Measurements from ENCODE around the gene PRKCZ. TPM values are rescaled to one million over a fixed set of nuclear protein-coding genes. Genes with fewer than 3 reads are reported as not detected.

The PRKCZ gene
- total RNA-seq, 1 experiment from 2014 or later, result 36.0 TPM

GRCh38 chr1:2141025-2141424 is 90.8 kb downstream of the PRKCZ start:
- Histone ChIP-seq H3K79me2 (ENCODE audit: low read depth) (no peaks in the 10 kb centered on the region), H3K4me3 (no peak overlapping the region), H3K27ac (no peak overlapping the region), H3K36me3 (ENCODE audit: low read depth) (no peaks in the 10 kb centered on the region), H3K9me2 (ENCODE audit: insufficient read depth) (no peaks in the 10 kb centered on the region), H3K27me3 (ENCODE audit: insufficient read depth, low read depth) (no peaks in the 10 kb centered on the region), H4K20me1 (ENCODE audit: insufficient read depth) (0 out of 2 replicates have a peak, but pooled peaks cover 3% of the 10 kb centered on the region), H2AFZ (no peak overlapping the region), H3K4me2 (no peak overlapping the region), H3K9me3 (ENCODE audit: insufficient read depth, low read depth) (no peaks in the 10 kb centered on the region), H3F3A (ENCODE audit: insufficient read depth, low read depth) (peaks cover 33% of the 10 kb centered on the region), H3K4me1 (replicated peaks; ENCODE audit: insufficient read depth) (peaks cover 10% of the 10 kb centered on the region)
- ChIA-PET POLR2A (ENCODE audit: unreplicated experiment) (interaction anchor here (0.6 kb wide), 1 partner anchor 11 kb away, joined by 6 read pairs; no protein-coding TSS in a partner anchor), CTCF (interaction anchor here (0.7 to 1.3 kb wide), 2 partner anchors 33 to 193 kb away, joined by 7 to 14 read pairs; no protein-coding TSS in a partner anchor)
- DNase-seq, result no peak
- no TSS peak for BruUV-seq (replicated peaks)
- TF ChIP-seq EZH2 (IDR thresholded peaks at IDR 0.05; ENCODE audit: low read depth) (no peak), CTCF (conservative IDR thresholded peaks at IDR 0.05) (no peak)
- intact Hi-C loops (cut with micrococcal nuclease; ENCODE audit: unreplicated experiment), result no loop called here

- no peak overlapping the region for H3K4me2 ChIP-seq
- H3K4me1 ChIP-seq (replicated peaks; ENCODE audit: insufficient read depth), result peaks cover 5% of the 10 kb centered on the region
- ChIA-PET POLR2A (ENCODE audit: unreplicated experiment) (no interaction called here), CTCF (no interaction called here)
- BruUV-seq (replicated peaks), result no TSS peak
- H4K20me1 ChIP-seq (ENCODE audit: insufficient read depth), result 0 out of 2 replicates have a peak, but pooled peaks cover 3% of the 10 kb centered on the region
- intact Hi-C loops (cut with micrococcal nuclease; ENCODE audit: unreplicated experiment), result no loop called here
- no peaks in the 10 kb centered on the region for H3K9me3 ChIP-seq (ENCODE audit: insufficient read depth, low read depth)
- no peak overlapping the region for H2AFZ ChIP-seq
- no peak for DNase-seq
- no peaks in the 10 kb centered on the region for H3K36me3 ChIP-seq (ENCODE audit: low read depth)
- no peaks in the 10 kb centered on the region for H3K9me2 ChIP-seq (ENCODE audit: insufficient read depth)
- no peaks in the 10 kb centered on the region for H3K79me2 ChIP-seq (ENCODE audit: low read depth)
- no peak for TF ChIP-seq CTCF (conservative IDR thresholded peaks at IDR 0.05)
- TF ChIP-seq EZH2 (IDR thresholded peaks at IDR 0.05; ENCODE audit: low read depth), result no peak
- no peak overlapping the region for H3K4me3 ChIP-seq
- peaks cover 12% of the 10 kb centered on the region for H3F3A ChIP-seq (ENCODE audit: insufficient read depth, low read depth)
- no peak overlapping the region for H3K27ac ChIP-seq
- no peaks in the 10 kb centered on the region for H3K27me3 ChIP-seq (ENCODE audit: insufficient read depth, low read depth)
Observed at GRCh38 chr1:2143814-2144500, 93.7 kb downstream of the PRKCZ start.

GRCh38 chr1:2144501-2145090 is 94.4 kb downstream of the PRKCZ start:
- BruUV-seq (replicated peaks), result no TSS peak
- Histone ChIP-seq H3K79me2 (ENCODE audit: low read depth) (no peaks in the 10 kb centered on the region), H3K36me3 (ENCODE audit: low read depth) (no peaks in the 10 kb centered on the region), H3K9me3 (ENCODE audit: insufficient read depth, low read depth) (no peaks in the 10 kb centered on the region), H2AFZ (no peak overlapping the region), H3K27me3 (ENCODE audit: insufficient read depth, low read depth) (no peaks in the 10 kb centered on the region), H3K4me3 (no peak overlapping the region), H3F3A (ENCODE audit: insufficient read depth, low read depth) (peaks cover 10% of the 10 kb centered on the region; the same call in 1 of the 2 replicates), H4K20me1 (ENCODE audit: insufficient read depth) (0 out of 2 replicates have a peak, but pooled peaks cover 3% of the 10 kb centered on the region), H3K4me2 (no peak overlapping the region), H3K9me2 (ENCODE audit: insufficient read depth) (no peaks in the 10 kb centered on the region), H3K4me1 (replicated peaks; ENCODE audit: insufficient read depth) (peaks cover 5% of the 10 kb centered on the region), H3K27ac (no peak overlapping the region)
- no peak for DNase-seq
- intact Hi-C loops (cut with micrococcal nuclease; ENCODE audit: unreplicated experiment), result no loop called here
- ChIA-PET POLR2A (ENCODE audit: unreplicated experiment) (no interaction called here), CTCF (no interaction called here)
- TF ChIP-seq EZH2 (IDR thresholded peaks at IDR 0.05; ENCODE audit: low read depth) (no peak), CTCF (conservative IDR thresholded peaks at IDR 0.05) (no peak)

All from PC-9 (cell line).